Dermis blood vessel endothelial cell (primary cell): ENCODE measurements around the gene MUS81. TPM values are rescaled to one million over a fixed set of nuclear protein-coding genes. Genes with fewer than 3 reads are reported as not detected.
"Not testable (repeated sequence)": the region's sequence is repeated elsewhere in the genome, so short reads cannot be mapped to it uniquely, and the experiment has no call there.

ENCODE experiments used
- DNase-seq: peaks from one replicate; pipeline ENCODE4 v3.0.0; 2010
- total RNA-seq: library from RNA; depleted of rRNA; stranded (reverse); fragments of >200 nt; gene quantifications from 2 replicates; pipeline ENCODE4 v1.2.3, GENCODE V29; 2014

MUS81 gene
- 48.2 and 49.7 TPM in 2 replicates for total RNA-seq

- DNase-seq: peak; percentile 99
Measured at GRCh38 chr11:65860278-65861164, at the start of gene MUS81. TSS of gene MUS81 (plus strand) at chr11:65860433. CDS start at chr11:65860754, 321 bp downstream.

DNA sequence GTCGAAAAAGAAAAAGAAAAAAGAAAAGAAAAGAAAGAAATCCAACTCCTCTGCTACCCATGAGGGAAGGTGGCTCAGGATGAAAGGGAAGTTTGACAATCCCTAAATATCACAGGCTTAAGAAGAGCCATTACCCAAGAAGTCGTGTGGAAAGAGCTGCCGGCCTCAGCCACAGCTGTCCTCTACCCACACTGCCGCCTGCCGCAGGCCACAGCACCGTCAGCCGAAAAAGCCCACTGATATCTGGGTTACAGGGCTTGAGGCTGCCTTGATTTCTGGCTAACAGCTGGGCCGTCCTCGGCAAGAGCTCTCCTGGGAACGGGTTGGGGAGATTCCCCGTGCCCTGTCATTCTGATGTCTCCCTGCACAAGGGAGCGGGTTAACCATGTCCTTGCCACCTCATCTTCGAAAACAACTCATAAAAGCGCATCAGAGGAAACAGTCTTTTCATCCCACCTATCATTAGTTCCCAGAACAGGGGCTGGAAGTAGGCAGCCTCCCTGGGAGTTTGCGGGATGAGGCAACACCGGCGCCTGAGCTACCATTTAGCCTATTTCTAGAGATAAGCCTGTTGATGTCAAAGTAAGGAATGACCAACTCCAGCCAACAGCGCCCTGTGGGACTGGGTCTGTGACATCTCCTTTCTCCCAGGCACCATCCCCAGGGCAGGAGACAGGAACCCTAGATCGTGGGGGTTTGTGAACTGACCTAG, 48.3 kb upstream of the MUS81 start:
- DNase-seq: no peak

GRCh38 chr11:65814131-65814985, 45.9 kb upstream of the MUS81 start:
- DNase-seq: peak; percentile 10

GRCh38 chr11:65814986-65815565, 45.2 kb upstream of the MUS81 start:
- DNase-seq: no peak

DNA sequence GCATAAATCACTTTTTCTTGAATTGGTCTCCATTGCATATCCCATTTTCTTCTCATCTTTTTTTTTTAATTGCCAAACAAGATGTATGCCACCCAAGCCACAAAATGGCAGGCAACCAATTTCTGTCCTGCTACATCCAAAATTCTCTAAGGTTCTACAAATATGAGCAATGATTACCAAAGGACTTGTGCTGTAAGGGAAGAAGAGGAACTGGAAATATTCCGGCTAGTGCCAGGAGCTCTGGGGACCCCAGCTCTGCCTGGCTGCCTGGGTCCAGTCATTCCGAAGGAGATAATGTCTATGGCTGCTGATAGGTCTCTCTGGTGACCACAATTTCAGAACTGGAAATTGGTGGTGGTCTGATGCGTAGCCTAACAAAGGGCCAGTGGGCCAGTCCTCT, 43.5 kb upstream of the MUS81 start:
- DNase-seq: no peak

DNA sequence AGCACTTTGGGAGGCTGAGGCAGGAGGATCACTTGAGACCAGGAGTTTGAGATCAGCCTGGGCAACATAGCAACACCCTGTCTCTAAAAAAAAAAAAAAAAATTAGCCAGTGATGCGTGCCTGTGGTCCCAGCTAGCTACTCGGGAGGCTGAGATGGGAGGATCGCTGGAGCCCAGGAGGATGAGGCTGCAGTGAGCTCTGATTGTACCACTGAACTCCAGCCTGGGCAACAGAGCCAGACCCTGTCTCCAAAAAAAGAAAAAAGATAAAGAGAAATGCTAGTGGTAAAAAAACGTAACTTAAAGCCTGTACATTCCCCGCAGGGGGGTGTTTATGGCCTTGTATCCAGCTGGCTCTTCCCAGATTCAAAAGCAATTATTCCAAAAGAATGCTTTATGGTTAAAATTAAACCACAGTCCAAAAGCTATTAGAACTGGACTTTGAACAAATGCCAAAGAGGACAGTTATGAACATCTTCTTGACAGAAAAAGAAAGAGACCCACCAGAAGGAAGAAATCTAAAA, 42.9 kb upstream of the MUS81 start:
- DNase-seq: no peak

DNA sequence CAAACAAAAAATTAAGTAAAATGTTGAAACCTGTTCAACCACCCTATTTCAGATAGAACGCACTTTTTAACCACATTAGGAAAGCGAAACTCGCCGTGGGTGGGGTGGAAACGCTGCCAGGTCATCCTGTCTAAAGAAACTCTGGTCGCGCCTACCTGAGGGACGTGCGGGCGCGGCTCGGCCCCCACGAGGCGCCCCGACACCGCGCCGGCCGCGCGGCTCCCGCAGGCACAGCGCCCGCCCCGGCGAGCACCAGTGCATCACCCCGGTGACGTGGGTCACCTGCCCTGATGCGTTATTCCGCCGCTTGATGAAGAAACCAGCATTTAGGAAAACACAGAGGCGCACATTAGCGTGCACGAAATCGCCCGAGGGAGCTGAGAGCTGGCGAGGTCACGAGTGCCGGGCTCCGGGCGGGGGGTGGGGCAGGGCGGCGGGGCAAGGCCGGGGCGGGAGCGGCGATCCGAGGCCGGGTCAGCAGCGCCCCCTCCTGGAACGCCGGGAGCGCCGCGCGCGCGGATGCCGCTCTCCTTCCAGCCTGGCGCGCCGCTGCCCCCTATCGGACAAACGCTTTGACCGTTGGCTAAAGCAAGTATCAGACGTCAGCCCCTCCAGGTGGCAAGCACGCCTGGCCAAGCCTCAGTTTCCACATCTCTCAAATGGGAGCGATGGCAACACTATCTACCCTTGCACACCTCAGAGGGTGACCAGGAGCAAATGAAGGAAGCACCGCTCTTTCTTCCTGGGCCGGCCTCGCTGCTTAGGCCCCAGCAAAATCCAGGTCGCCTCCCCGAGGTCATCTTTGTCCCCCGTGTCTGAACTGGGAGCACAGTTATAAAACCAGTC, 42.2 kb upstream of the MUS81 start:
- DNase-seq: peak; percentile 92

GRCh38 chr11:65821107-65821506, 39.1 kb upstream of the MUS81 start:
- DNase-seq: no peak

DNA sequence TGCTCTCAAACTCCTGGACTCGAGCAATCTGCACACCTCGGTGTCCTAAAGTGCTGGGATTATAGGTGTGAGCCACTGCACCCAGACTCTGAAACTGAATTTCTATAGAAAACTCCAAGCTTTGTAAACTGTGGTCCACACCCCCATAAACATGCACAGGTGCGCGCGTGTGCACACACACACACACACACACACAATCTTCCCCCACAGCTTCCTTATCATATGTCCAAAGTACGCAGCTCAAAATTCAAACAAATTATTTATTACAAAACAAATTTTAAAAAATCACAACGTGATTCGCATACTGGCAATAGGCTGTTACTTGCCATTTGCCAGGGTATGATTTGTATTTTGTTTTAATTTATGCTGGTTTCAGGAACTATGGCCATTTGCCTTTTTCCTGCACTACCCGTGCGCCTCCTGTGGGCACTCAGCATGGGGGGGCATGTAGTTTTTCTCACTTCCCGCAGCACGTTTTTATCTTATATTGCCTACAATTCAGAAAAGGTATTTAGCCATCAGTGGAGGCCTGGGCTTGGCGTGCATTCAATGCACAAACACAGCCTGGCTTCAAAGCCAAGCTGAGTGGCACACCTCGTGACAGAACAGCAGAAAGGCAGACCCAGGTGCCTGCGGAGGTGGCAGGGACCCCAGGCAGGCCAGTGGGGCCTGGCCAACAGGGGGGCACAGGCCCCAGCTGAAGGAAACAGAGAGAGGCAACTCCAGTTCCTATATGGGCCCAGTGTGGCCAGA, 37.3 kb upstream of the MUS81 start:
- DNase-seq: no peak

DNA sequence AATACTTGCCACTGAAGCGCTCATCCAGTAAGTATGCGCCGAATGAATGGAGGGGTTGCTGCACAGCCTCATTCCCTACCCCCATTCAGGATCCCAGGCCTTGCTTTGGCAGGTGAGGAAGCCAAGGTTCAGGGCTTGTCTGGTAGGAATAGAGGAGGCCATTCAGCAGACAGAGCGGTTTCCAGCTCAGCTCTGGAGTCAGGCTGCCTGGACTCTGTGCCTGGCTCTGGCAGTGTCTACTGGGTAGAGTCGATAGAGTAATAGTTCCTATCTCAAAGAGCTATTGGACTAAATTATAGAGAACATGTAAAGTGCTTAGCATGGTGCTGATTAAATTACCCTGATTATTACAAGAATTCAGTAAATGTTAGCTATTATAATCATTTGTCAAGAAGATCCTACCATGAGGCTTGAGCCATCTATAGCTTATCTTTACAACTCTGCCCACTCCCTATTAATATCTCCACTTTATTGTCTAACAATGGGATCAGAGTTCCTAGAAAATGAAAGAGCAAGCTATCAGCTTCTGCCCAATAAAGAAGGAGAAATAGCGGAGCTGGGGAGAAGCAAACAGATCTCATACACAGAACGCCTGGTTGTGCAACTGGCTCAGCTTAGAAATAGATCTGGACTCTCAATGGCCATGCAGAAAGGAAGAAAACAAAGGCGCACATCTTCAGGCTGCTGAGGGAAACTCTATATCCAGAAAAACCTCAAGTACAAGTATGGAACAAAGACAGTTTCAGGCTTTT, 33.1 kb upstream of the MUS81 start:
- DNase-seq: no peak

GRCh38 chr11:65829459-65829858, 30.8 kb upstream of the MUS81 start:
- DNase-seq: no peak

- DNase-seq: not testable (repeated sequence)
Measured at GRCh38 chr11:65832231-65832630, 28.0 kb upstream of the MUS81 start.

DNA sequence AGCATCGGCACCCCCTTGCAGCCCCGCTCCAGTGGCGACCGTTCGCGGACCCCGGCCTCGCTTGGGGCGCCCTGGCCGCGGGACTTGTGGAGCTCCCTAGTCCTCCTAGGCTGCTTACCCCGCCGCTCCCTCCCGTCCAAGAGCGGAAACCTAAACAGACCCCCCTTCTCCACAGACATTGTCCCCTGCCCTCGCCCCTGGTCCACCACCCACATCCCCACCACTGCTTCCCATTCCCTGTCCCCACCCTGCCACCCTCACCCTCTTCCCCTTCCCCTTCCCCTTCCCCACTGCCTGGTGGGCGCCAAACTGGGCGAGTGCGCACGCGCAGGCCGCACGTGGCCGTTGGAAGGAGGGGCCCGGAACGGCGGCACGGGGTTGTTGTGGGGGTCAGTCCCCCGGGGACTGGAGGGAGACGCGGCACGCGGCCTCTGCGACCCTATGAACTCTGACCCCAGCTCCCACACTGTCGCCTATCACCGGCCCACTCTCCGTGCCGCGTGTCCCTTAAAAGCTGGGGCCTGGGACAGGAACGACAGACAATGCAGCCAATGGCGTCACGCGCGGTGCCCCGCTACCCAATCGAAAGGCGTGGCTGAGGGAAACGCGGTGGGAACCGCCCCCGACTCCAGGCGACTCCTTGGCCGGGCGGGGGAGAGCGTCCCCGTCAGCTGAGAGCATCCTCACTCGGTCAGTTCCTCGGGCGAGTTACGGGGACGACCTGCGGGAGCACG, 26.8 kb upstream of the MUS81 start, which contains the start of gene SNX32:
TSS of gene SNX32 (plus strand) at position 667 of the 734 bp plus-strand sequence. CDS start 103 bp downstream, outside the sequence.
- DNase-seq: peak; percentile 95

- no peak for DNase-seq
Measured at GRCh38 chr11:65834202-65834601, 26.0 kb upstream of the MUS81 start.

DNA sequence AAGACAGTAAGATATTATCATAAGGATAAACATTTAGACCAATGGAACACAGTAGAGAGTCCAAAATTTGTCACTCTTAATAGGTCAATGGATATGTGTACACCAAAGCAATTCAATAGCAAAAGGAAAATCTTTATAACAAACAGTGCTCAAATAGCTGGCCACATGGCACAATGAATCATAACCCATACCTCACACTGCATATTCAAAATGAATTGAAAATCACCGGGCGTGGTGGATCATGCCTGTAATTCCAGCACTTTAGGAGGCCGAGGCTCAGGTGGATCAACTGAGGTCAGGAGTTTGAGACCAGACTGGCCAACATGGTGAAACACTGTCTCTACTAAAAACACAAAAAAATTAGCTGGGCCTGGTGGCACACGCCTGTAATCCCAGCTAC, 18.1 kb upstream of the MUS81 start:
- no peak for DNase-seq

- no peak for DNase-seq
Measured at GRCh38 chr11:65843811-65844210, 16.4 kb upstream of the MUS81 start.

DNA sequence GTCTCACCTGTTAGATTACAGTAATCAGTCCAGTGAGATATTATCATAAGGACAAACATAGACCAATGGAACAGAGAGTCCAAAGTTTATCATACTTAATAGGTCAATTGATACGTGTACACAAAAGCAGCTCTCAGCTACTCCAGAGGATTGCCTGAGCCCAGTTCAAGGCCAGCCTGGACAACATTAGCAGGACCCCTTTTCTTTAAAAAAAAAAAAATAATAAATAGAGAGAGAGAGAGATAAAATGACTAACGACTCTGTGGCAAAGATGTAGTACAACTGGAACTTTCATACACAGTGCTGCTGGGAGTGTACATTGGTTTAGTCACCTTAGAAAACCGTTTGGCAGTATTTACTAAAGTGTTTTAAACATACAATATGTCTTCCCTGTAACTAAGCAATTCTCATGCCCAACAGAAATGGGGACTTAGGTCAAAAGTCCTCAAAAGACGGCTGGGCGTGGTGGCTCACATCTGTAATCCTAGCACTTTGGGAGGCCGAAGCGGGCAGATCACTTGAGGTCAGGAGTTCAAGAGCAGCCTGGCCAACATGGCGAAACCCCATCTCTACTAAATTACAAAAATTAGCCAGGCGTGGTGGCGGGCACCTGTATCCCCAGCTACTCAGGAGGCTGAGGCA, 15.9 kb upstream of the MUS81 start:
- DNase-seq: no peak

- no peak for DNase-seq
Measured at GRCh38 chr11:65847746-65848145, 12.5 kb upstream of the MUS81 start.
